GM23248 (cell line): ENCODE results near the gene TCF12. TPM values are rescaled to one million over a fixed set of nuclear protein-coding genes. Genes with fewer than 3 reads are reported as not detected.
A peak's percentile ranks its signal among the peaks of the same experiment; 100 is the strongest.

Experiments used
- DNase-seq: peaks from one replicate; pipeline ENCODE4 v3.0.0-alpha.2; 2015
- H2AFZ ChIP-seq: fragments of 200-600 bp; sonication (generic); 2 replicates; pipeline ENCODE4 v1.6.1; 2016; ENCODE audit warnings: antibody characterized with exemption
- H3F3A ChIP-seq: fragments of 200-600 bp; sonication (generic); 2 replicates; pipeline ENCODE4 v1.6.1; 2016; ENCODE audit warnings: mild to moderate bottlenecking, antibody characterized with exemption, mixed run types; ENCODE audit not compliant: insufficient read depth
- H3K27ac ChIP-seq: fragments of 200-600 bp; sonication (generic); 2 replicates; pipeline ENCODE4 v1.5.1; 2016; ENCODE audit warnings: mild to moderate bottlenecking
- H3K27me3 ChIP-seq: fragments of 200-600 bp; sonication (generic); replicated peaks from 2 replicates; pipeline ENCODE4 v1.6.1; 2016; ENCODE audit warnings: mild to moderate bottlenecking; ENCODE audit not compliant: insufficient read depth
- H3K36me3 ChIP-seq: fragments of 200-600 bp; sonication (generic); 2 replicates; pipeline ENCODE4 v1.6.1; 2016; ENCODE audit warnings: low read depth, mild to moderate bottlenecking
- H3K4me1 ChIP-seq: fragments of 200-600 bp; sonication (generic); 2 replicates; pipeline ENCODE4 v1.6.1; 2016; ENCODE audit warnings: mild to moderate bottlenecking; ENCODE audit not compliant: insufficient read depth
- H3K4me2 ChIP-seq: fragments of 200-600 bp; sonication (generic); one replicate; pipeline ENCODE4 v1.6.1; 2016; ENCODE audit warnings: mild to moderate bottlenecking; ENCODE audit not compliant: unreplicated experiment
- H3K4me3 ChIP-seq: fragments of 200-600 bp; sonication (generic); 2 replicates; pipeline ENCODE4 v1.5.1; 2016; ENCODE audit warnings: mild to moderate bottlenecking
- H3K79me2 ChIP-seq: fragments of 200-600 bp; sonication (generic); 2 replicates; pipeline ENCODE4 v1.6.1; 2016; ENCODE audit warnings: mild to moderate bottlenecking; ENCODE audit not compliant: insufficient read depth
- H3K9ac ChIP-seq: fragments of 200-600 bp; sonication (generic); 2 replicates; pipeline ENCODE4 v1.6.1; 2016; ENCODE audit warnings: mild to moderate bottlenecking
- H3K9me2 ChIP-seq: fragments of 200-600 bp; sonication (generic); 2 replicates; pipeline ENCODE4 v1.6.1; 2016; ENCODE audit warnings: mixed run types, mild to moderate bottlenecking, moderate library complexity; ENCODE audit not compliant: insufficient read depth
- H3K9me3 ChIP-seq: fragments of 200-600 bp; sonication (generic); one replicate; pipeline ENCODE4 v1.6.1; 2017; ENCODE audit warnings: low read depth
- H4K20me1 ChIP-seq: fragments of 200-600 bp; sonication (generic); 2 replicates; pipeline ENCODE4 v1.6.0; 2016; ENCODE audit not compliant: insufficient read depth
- EZH2 ChIP-seq: fragments of 200-600 bp; sonication (generic); IDR thresholded peaks from 2 replicates; pipeline ENCODE4 v1.6.1; 2018; ENCODE audit warnings: antibody characterized with exemption, mild to moderate bottlenecking; ENCODE audit not compliant: insufficient read depth, poor library complexity, severe bottlenecking
- EZH2phosphoT487 ChIP-seq: fragments of 200-600 bp; sonication (generic); IDR thresholded peaks from 2 replicates; pipeline ENCODE4 v1.6.1; 2018; ENCODE audit warnings: antibody characterized with exemption, moderate library complexity, mild to moderate bottlenecking, low read depth; ENCODE audit not compliant: insufficient read depth
- WGBS, 2 experiments: methylation state at CpG; one replicate each; pipeline ENCODE4 v1.1.6; 2015 to 2017; ENCODE audit warnings: low lambda C conversion rate in 2 of 2, low coverage in 1 of 2; ENCODE audit errors: missing lambda C conversion rate in 2 of 2; 5-methylcytosine and 5-hydroxymethylcytosine counted together
- in situ Hi-C: fragments of 300-500 bp; cut with MboI; formaldehyde crosslinking; loops from 2 replicates; pipeline ENCODE4 v1.15.0; 2020
- polyA plus RNA-seq: library from polyadenylated mRNA; unstranded; fragments of >200 nt; fragmentation: Nextera tagmentation; extraction: Ambion mirVana; gene quantifications from 2 replicates; pipeline ENCODE4 v1.2.1, GENCODE V29; 2016
- total RNA-seq: library from RNA; depleted of rRNA; stranded (reverse); fragments of >200 nt; shearing (Covaris generic); gene quantifications from 2 replicates; pipeline ENCODE4 v1.2.3, GENCODE V29; 2014

Gene TCF12
- total and polyA plus RNA-seq, 2 experiments from 2014 or later = 53.6 to 58.6 TPM

- peak; percentile 59 for DNase-seq
- Histone ChIP-seq H3K9ac (no peak overlapping the region), H3K79me2 (peaks cover 17% of the 10 kb centered on the region), H3K36me3 (peaks cover 52% of the 10 kb centered on the region), H3K4me2 (no peak overlapping the region), H4K20me1 (no peaks in the 10 kb centered on the region), H3K27ac (no peak overlapping the region), H3F3A (0 out of 2 replicates have a peak, but pooled peaks cover 3% of the 10 kb centered on the region), H3K27me3 (no peaks in the 10 kb centered on the region), H3K4me1 (no peaks in the 10 kb centered on the region), H3K4me3 (no peak overlapping the region), H3K9me2 (no peaks in the 10 kb centered on the region; the same call in 1 of the 2 replicates), H2AFZ (no peak overlapping the region), H3K9me3 (no peaks in the 10 kb centered on the region)
- WGBS, 2 experiments = 32 to 34% methylated on average over 4 of the region's 4 CpGs
- no peak for TF ChIP-seq EZH2phosphoT487
- no peak for TF ChIP-seq EZH2
- in situ Hi-C loops = no loop called here
Observed at GRCh38 chr15:57235873-57236272, 317.4 kb downstream of the TCF12 start.

GRCh38 chr15:57236561-57237300 lies 318.3 kb downstream of the TCF12 start:
- no peaks in the 10 kb centered on the region for H3K4me1 ChIP-seq
- H3K4me2 ChIP-seq = no peak overlapping the region
- H3K9ac ChIP-seq = no peak overlapping the region
- in situ Hi-C loops = no loop called here
- DNase-seq = no peak
- H3K27ac ChIP-seq = no peak overlapping the region
- H2AFZ ChIP-seq = no peak overlapping the region
- 0 out of 2 replicates have a peak, but pooled peaks cover 3% of the 10 kb centered on the region for H3F3A ChIP-seq
- H3K9me2 ChIP-seq = no peaks in the 10 kb centered on the region; the same call in 1 of the 2 replicates
- no peak for TF ChIP-seq EZH2phosphoT487
- no peak for TF ChIP-seq EZH2
- no peaks in the 10 kb centered on the region for H3K27me3 ChIP-seq
- peaks cover 52% of the 10 kb centered on the region for H3K36me3 ChIP-seq
- 61 to 66% methylated on average over 3 of the region's 3 CpGs for WGBS, 2 experiments
- H3K4me3 ChIP-seq = no peak overlapping the region
- no peaks in the 10 kb centered on the region for H3K9me3 ChIP-seq
- no peaks in the 10 kb centered on the region for H4K20me1 ChIP-seq
- H3K79me2 ChIP-seq = peaks cover 8% of the 10 kb centered on the region

GRCh38 chr15:57237301-57237642 lies 318.8 kb downstream of the TCF12 start:
- Histone ChIP-seq H3K4me2 (no peak overlapping the region), H3K4me3 (no peak overlapping the region), H3K4me1 (no peaks in the 10 kb centered on the region), H3K9ac (no peak overlapping the region), H3K36me3 (peaks cover 51% of the 10 kb centered on the region), H3K9me3 (no peaks in the 10 kb centered on the region), H3K27ac (no peak overlapping the region), H3K9me2 (no peaks in the 10 kb centered on the region), H3F3A (0 out of 2 replicates have a peak, but pooled peaks cover 3% of the 10 kb centered on the region), H2AFZ (no peak overlapping the region), H3K79me2 (0 out of 2 replicates have a peak, but pooled peaks cover 7% of the 10 kb centered on the region), H3K27me3 (no peaks in the 10 kb centered on the region), H4K20me1 (no peaks in the 10 kb centered on the region)
- DNase-seq = no peak
- TF ChIP-seq EZH2phosphoT487 (no peak), EZH2 (no peak)
- WGBS, 2 experiments = 13 to 14% methylated on average over 2 of the region's 2 CpGs
- in situ Hi-C loops = no loop called here

GRCh38 chr15:57237676-57238075 lies 319.2 kb downstream of the TCF12 start:
- DNase-seq = no peak
- Histone ChIP-seq H3K4me3 (no peak overlapping the region), H3K27ac (no peak overlapping the region), H3K27me3 (no peaks in the 10 kb centered on the region), H3K4me2 (no peak overlapping the region), H3K9me3 (no peaks in the 10 kb centered on the region), H3K9me2 (no peaks in the 10 kb centered on the region), H4K20me1 (no peaks in the 10 kb centered on the region), H3K79me2 (0 out of 2 replicates have a peak, but pooled peaks cover 7% of the 10 kb centered on the region), H3K9ac (no peak overlapping the region), H3K4me1 (no peaks in the 10 kb centered on the region), H3K36me3 (peaks cover 47% of the 10 kb centered on the region), H2AFZ (no peak overlapping the region), H3F3A (0 out of 2 replicates have a peak, but pooled peaks cover 3% of the 10 kb centered on the region)
- in situ Hi-C loops = no loop called here
- 98 to 100% methylated on average over 1 of the region's 1 CpG for WGBS, 2 experiments
- TF ChIP-seq EZH2phosphoT487 (no peak), EZH2 (no peak)
